K562 (cell line): ENCODE measurements around the gene TMED10. TPM values are rescaled to one million over a fixed set of nuclear protein-coding genes. Genes with fewer than 3 reads are reported as not detected.

Experiments used
- ATAC-seq: fragments of 200-7000 bp; cut with Tn5 transposase; 3 replicates; pipeline ENCODE4 v1.9.1; 2020; ENCODE audit warnings: moderate library complexity
- BruUV-seq: library from RNA; stranded (reverse); fragments of 400-500 nt; replicated peaks from 2 replicates; lab custom pipeline; 2021; lab: Mats Ljungman, UMichigan
- CTCF ChIA-PET: fragments of 300-600 bp; formaldehyde crosslinking; extraction: SDS; loops from one replicate; lab custom pipeline; 2021; ENCODE audit warnings: low intra/inter-chr PET ratio; lab: Yijun Ruan, JAX
- POLR2A ChIA-PET: fragments of 300-600, 350-650 bp; sonication (Branson Sonifier 250); formaldehyde crosslinking; extraction: SDS; loops from one replicate; lab custom pipeline; 2021; ENCODE audit warnings: antibody characterized with exemption, inconsistent platforms; lab: Yijun Ruan, JAX
- DNase-seq, 4 experiments: peaks; one replicate each; pipeline versions ENCODE4 v3.0.0 to v3.0.0-alpha.2; 2011 to 2018; ENCODE audit warnings: low spot score in 3 of 4, mixed read lengths in 3 of 4; ENCODE audit errors: extremely low read depth in 1 of 4
- FAIRE-seq: peaks from 2 replicates; lab custom pipeline; 2011; peaks lifted over from hg19 to GRCh38; lab: Jason Lieb, UNC
- H2AFZ ChIP-seq: 2 replicates; pipeline ENCODE4 v1.6.0; 2011; ENCODE audit warnings: low read depth, low read length, control low read depth, inconsistent platforms
- H3K27ac ChIP-seq: fragments of 200-600 bp; 3 replicates; pipeline ENCODE4 v1.8.0; 2011; ENCODE audit warnings: low read depth, mild to moderate bottlenecking, control low read depth, inconsistent platforms, low read length, moderate library complexity, mixed read lengths; ENCODE audit errors: extremely low read depth
- H3K27me3 ChIP-seq, 2 experiments: fragments of 300-600 bp in 1 of 2; 2 replicates in 1 of 2; 3 replicates in 1 of 2; pipeline versions ENCODE4 v1.6.0 to v1.8.0; 2011; ENCODE audit warnings: inconsistent platforms in 2 of 2, low read length in 2 of 2, mild to moderate bottlenecking in 1 of 2, mixed read lengths in 1 of 2, moderate library complexity in 1 of 2; ENCODE audit not compliant: control insufficient read depth in 2 of 2, insufficient read depth in 2 of 2
- H3K36me3 ChIP-seq: fragments of 300-600 bp; 3 replicates; pipeline ENCODE4 v1.8.0; 2011; ENCODE audit warnings: mild to moderate bottlenecking, low read length, inconsistent platforms; ENCODE audit not compliant: control insufficient read depth, insufficient read depth
- H3K4me1 ChIP-seq, 2 experiments: fragments of 200-600 bp in 1 of 2; replicated peaks in 1 of 2; 2 replicates in 1 of 2; 3 replicates in 1 of 2; pipeline versions ENCODE4 v1.5.1 to v1.8.0; 2011; ENCODE audit warnings: inconsistent platforms in 2 of 2, low read length in 2 of 2, mild to moderate bottlenecking in 1 of 2, mixed read lengths in 1 of 2, moderate library complexity in 1 of 2; ENCODE audit not compliant: control insufficient read depth in 2 of 2, insufficient read depth in 2 of 2
- H3K4me2 ChIP-seq: 2 replicates; pipeline ENCODE4 v1.6.1; 2011; ENCODE audit warnings: low read length, control low read depth, inconsistent platforms, mixed read lengths; ENCODE audit not compliant: insufficient read depth
- H3K4me3 ChIP-seq: fragments of 200-600 bp; sonication (generic), shearing (Covaris generic); 2 replicates; pipeline ENCODE4 v1.5.1; 2016; ENCODE audit warnings: control low read depth, inconsistent platforms
- H3K79me2 ChIP-seq: fragments of 200-600 bp; 3 replicates; pipeline ENCODE4 v1.8.0; 2011; ENCODE audit warnings: low read length, inconsistent platforms; ENCODE audit not compliant: control insufficient read depth, insufficient read depth
- H3K9ac ChIP-seq, 2 experiments: 2 replicates each; pipeline versions ENCODE4 v1.6.0 to v1.6.1; 2011; ENCODE audit warnings: low read depth in 2 of 2, low read length in 2 of 2, control low read depth in 1 of 2, inconsistent platforms in 1 of 2, mild to moderate bottlenecking in 1 of 2, mixed read lengths in 1 of 2; ENCODE audit not compliant: insufficient read depth in 1 of 2
- H3K9me1 ChIP-seq: one replicate; pipeline ENCODE4 v1.6.0; 2011; ENCODE audit warnings: inconsistent platforms, mild to moderate bottlenecking, low read length, moderate library complexity; ENCODE audit not compliant: control insufficient read depth, insufficient read depth
- H3K9me3 ChIP-seq: replicated peaks from 2 replicates; pipeline ENCODE4 v1.5.1; 2011; ENCODE audit warnings: low read depth, low read length, inconsistent platforms; ENCODE audit not compliant: control insufficient read depth, insufficient read depth
- H4K20me1 ChIP-seq: replicated peaks from 2 replicates; pipeline ENCODE4 v1.6.1; 2011; ENCODE audit warnings: low read length, inconsistent platforms, mixed read lengths; ENCODE audit not compliant: control insufficient read depth, insufficient read depth
- BACH1 ChIP-seq: fragments of 200-800 bp; sonication (Bioruptor generic); IDR thresholded peaks from 2 replicates; pipeline ENCODE4 v1.6.1; 2016; ENCODE audit warnings: missing genetic modification characterization, missing compliant biosample characterization
- BRF1 ChIP-seq: IDR thresholded peaks from 3 replicates; pipeline ENCODE4 v1.6.1; 2011; ENCODE audit warnings: borderline replicate concordance, mild to moderate bottlenecking; ENCODE audit not compliant: insufficient read length; ENCODE audit errors: extremely low read depth
- CBX3 ChIP-seq, 2 experiments: IDR thresholded peaks; 1 replicate in 1 of 2; 2 replicates in 1 of 2; pipeline ENCODE4 v1.6.1; 2012; ENCODE audit warnings: inconsistent platforms in 2 of 2, low read length in 2 of 2, borderline replicate concordance in 1 of 2, control low read depth in 1 of 2
- CHD2 ChIP-seq: IDR thresholded peaks from 2 replicates; pipeline ENCODE4 v1.6.1; 2011; ENCODE audit warnings: low read depth, low read length
- ELK3 ChIP-seq: fragments of 450-650 bp; formaldehyde crosslinking; IDR thresholded peaks from 2 replicates; pipeline ENCODE4 v1.4.0; 2020; ENCODE audit warnings: mild to moderate bottlenecking
- HSF4 ChIP-seq: fragments of 250-450 bp; sonication (Bioruptor Pico); IDR thresholded peaks from 2 replicates; pipeline ENCODE4 v2.1.2; 2022; ENCODE audit warnings: mild to moderate bottlenecking, moderate library complexity, borderline replicate concordance
- NCOA6 ChIP-seq: fragments of 450-650 bp; IDR thresholded peaks from 2 replicates; pipeline ENCODE4 v1.6.1; 2017; ENCODE audit warnings: mild to moderate bottlenecking
- RBM25 ChIP-seq: fragments of 200-400 bp; formaldehyde crosslinking; IDR thresholded peaks from 2 replicates; pipeline ENCODE4 v1.6.1; 2018; ENCODE audit warnings: low read length, low read depth, moderate library complexity; ENCODE audit not compliant: severe bottlenecking
- SNIP1 ChIP-seq: fragments of 450-650 bp; IDR thresholded peaks from 2 replicates; pipeline ENCODE4 v1.7.1; 2017; ENCODE audit warnings: low read depth, mild to moderate bottlenecking
- SRSF1 ChIP-seq: fragments of 200-400 bp; formaldehyde crosslinking; IDR thresholded peaks from 2 replicates; pipeline ENCODE4 v1.6.1; 2017; ENCODE audit warnings: mild to moderate bottlenecking, low read depth, low read length, moderate library complexity
- TGIF2 ChIP-seq: sonication (generic); formaldehyde crosslinking; IDR thresholded peaks from 2 replicates; pipeline ENCODE4 v1.8.1; 2022; ENCODE audit warnings: mild to moderate bottlenecking, missing genetic modification reagents, moderate library complexity
- ZFP30 ChIP-seq: fragments of 250-450 bp; sonication (Bioruptor Pico); IDR thresholded peaks from 2 replicates; pipeline ENCODE4 v1.8.0; 2022; ENCODE audit warnings: moderate library complexity, mild to moderate bottlenecking, inconsistent platforms, borderline replicate concordance
- ZNF146 ChIP-seq: IDR thresholded peaks from one replicate; pipeline ENCODE4 v1.6.1; 2018; ENCODE audit warnings: missing compliant biosample characterization; ENCODE audit not compliant: unreplicated experiment
- WGBS: fragments of 100-300 bp; shearing (Covaris generic); methylation state at CpG from one replicate; pipeline ENCODE4 v1.1.6; 2016; ENCODE audit warnings: low coverage, mixed read lengths; ENCODE audit not compliant: insufficient coverage; ENCODE audit errors: missing lambda C conversion rate; 5-methylcytosine and 5-hydroxymethylcytosine counted together
- in situ Hi-C: fragments of 300-500 bp; cut with MboI; formaldehyde crosslinking; loops from 4 replicates; pipeline ENCODE4 v1.15.0; 2018; ENCODE audit warnings: inconsistent platforms, mixed read lengths
- intact Hi-C: fragments of 100-400 bp; cut with micrococcal nuclease; formaldehyde crosslinking; loops from 2 replicates; pipeline ENCODE4 v1.14.2; 2022
- polyA plus RNA-seq, 8 experiments: library from polyadenylated mRNA; depleted of rRNA in 4 of 8; stranded (reverse) in 5 of 8; unstranded in 3 of 8; fragments of >200 nt; fragmentation: Nextera tagmentation in 2 of 8; fragmentation: Illumina TruSeq in 1 of 8; extraction: Ambion mirVana in 2 of 8; extraction: Trizol in 1 of 8; gene quantifications; 2 replicates each; pipeline versions ENCODE4 v1.2.1 to v1.2.3, GENCODE V29; 2011 to 2014; ENCODE audit warnings: inconsistent platforms in 1 of 8, missing spikeins in 1 of 8
- total RNA-seq, 7 experiments: library from RNA; depleted of rRNA in 6 of 7; stranded (reverse); fragments of >200 nt in 6 of 7; fragmentation: Illumina TruSeq in 2 of 7; extraction: Trizol in 2 of 7; gene quantifications; 2 replicates each; pipeline versions ENCODE4 v1.2.1 to v1.2.3, GENCODE V29; 2011 to 2021; ENCODE audit warnings: low replicate concordance in 1 of 7

The TMED10 gene
- total and polyA plus RNA-seq, 9 of the 15 experiments (the other 6 are each of a cell fraction or from before 2014, with no cell fraction given), result 62.2 to 233 (median 124) TPM

GRCh38 chr14:75134644-75135043 lies 41.8 kb downstream of the TMED10 start (continued):
- no peak for TF ChIP-seq HSF4 (CRISPR knock-in tag)
- TF ChIP-seq CBX3 (IDR thresholded peaks at IDR 0.05; ENCODE audit: borderline replicate concordance in 1 of 2, low read length in 2 of 2), result no peak
- TF ChIP-seq ELK3 (CRISPR knock-in tag), result no peak
- no peak for TF ChIP-seq SRSF1
- TF ChIP-seq CHD2, result no peak
- TF ChIP-seq BRF1, result no peak
- no peak for TF ChIP-seq BACH1
- TF ChIP-seq TGIF2 (CRISPR knock-in tag), result no peak
- no peak for TF ChIP-seq ZFP30 (CRISPR knock-in tag)
- TF ChIP-seq NCOA6, result no peak

GRCh38 chr14:75133597-75133996 lies 42.8 kb downstream of the TMED10 start:
- no TSS peak for BruUV-seq
- intact Hi-C loops, result loop anchor here (2.0 kb wide), 1 partner anchor 169 kb away; no protein-coding TSS in a partner anchor
- WGBS, result 100% methylated on average over 2 of the region's 2 CpGs

More at GRCh38 chr14:75133597-75133996, 42.8 kb downstream of the TMED10 start:
- peaks cover 2% of the 10 kb centered on the region; the same call in 1 of the 3 replicates for H3K79me2 ChIP-seq
- ChIA-PET CTCF (interaction anchor here (1.1 to 2.8 kb wide), 3 partner anchors 162 to 173 kb away, joined by 4 to 40 read pairs (median 9); no protein-coding TSS in a partner anchor), POLR2A (no interaction called here)
- in situ Hi-C loops, result loop anchor here (5.0 to 25.0 kb wide), 2 partner anchors 169 to 529 kb away; partner anchors contain the start of genes ERG28 and TTLL5
- DNase-seq (no peak), ATAC-seq (no peak), FAIRE-seq (no peak)
- no peaks in the 10 kb centered on the region for H3K9me1 ChIP-seq
- no peak overlapping the region for H3K9ac ChIP-seq
- no peak overlapping the region for H3K4me2 ChIP-seq
- no peaks in the 10 kb centered on the region for H3K27me3 ChIP-seq
- H3K36me3 ChIP-seq, result peaks cover 36% of the 10 kb centered on the region
- TF ChIP-seq SNIP1, result no peak
- TF ChIP-seq ZNF146 (CRISPR knock-in tag), result peak; percentile 91
- peak; percentile 90 for TF ChIP-seq RBM25
- no peaks in the 10 kb centered on the region for H3K9me3 ChIP-seq
- no peak overlapping the region for H3K4me3 ChIP-seq
- no peak overlapping the region for H3K27ac ChIP-seq
- H4K20me1 ChIP-seq, result no peaks in the 10 kb centered on the region
- H3K4me1 ChIP-seq, result no peaks in the 10 kb centered on the region
- H2AFZ ChIP-seq, result no peak overlapping the region
